ENCODE measurements around the gene SLCO3A1. TPM values are rescaled to one million over a fixed set of nuclear protein-coding genes. Genes with fewer than 3 reads are reported as not detected.

The SLCO3A1 gene
- total RNA-seq, 1 experiment from 2014 or later: 9.1 TPM

- Mint-ChIP-seq H3K27ac (no peak overlapping the region), H3K27me3 (ENCODE audit: low read depth) (peaks cover 3% of the 10 kb centered on the region; the same call in 1 of the 2 replicates), H3K4me1 (peaks cover 37% of the 10 kb centered on the region), H3K4me3 (no peak overlapping the region), H3K9me3 (no peaks in the 10 kb centered on the region), H3K36me3 (no peaks in the 10 kb centered on the region)
- DNase-seq (ENCODE audit: low spot score) (no peak), ATAC-seq (0 out of 2 replicates have a peak, but pooled peaks have one; percentile 21)
- POLR2A ChIA-PET: no interaction called here
- CTCF ChIA-PET: interaction anchor here (0.8 to 1.2 kb wide), 2 partner anchors 16 to 69 kb away, joined by 3 to 4 read pairs; partner anchors contain the start of gene SLCO3A1
- no peak for TF ChIP-seq SP1 (CRISPR knock-in tag; conservative IDR thresholded peaks at IDR 0.05)
- TF ChIP-seq TP53 (CRISPR knock-in tag; IDR thresholded peaks at IDR 0.05): no peak
- no peak for TF ChIP-seq MAX (CRISPR knock-in tag; IDR thresholded peaks at IDR 0.05)
- no peak for TF ChIP-seq CREM (CRISPR knock-in tag; IDR thresholded peaks at IDR 0.05)
- no peak for TF ChIP-seq ATF1 (CRISPR knock-in tag; IDR thresholded peaks at IDR 0.05)
- no peak for TF ChIP-seq GABPB1 (CRISPR knock-in tag; IDR thresholded peaks at IDR 0.05)
- no peak for TF ChIP-seq ETV6 (CRISPR knock-in tag; IDR thresholded peaks at IDR 0.05)
Measured at GRCh38 chr15:91922646-91923547, 69.4 kb downstream of the SLCO3A1 start.

DNA sequence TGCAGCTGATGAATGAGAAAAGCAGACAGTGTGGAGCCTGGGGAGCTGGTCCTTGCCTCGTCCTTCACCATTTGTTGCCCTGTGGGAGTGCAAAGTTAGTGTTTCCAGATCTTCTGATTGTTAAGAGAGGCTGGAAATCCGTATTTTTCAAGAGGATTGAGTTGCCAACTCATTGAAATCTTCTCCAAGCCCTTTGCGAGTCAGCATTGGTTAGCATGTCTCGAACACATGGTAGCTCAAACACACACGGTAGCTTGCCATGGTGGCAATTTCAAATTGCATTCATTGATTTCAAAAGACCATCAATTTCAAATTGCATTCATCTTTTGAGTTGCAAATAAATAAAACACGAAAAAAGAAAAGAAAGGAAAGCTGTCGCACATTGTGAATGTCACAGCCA, 70.7 kb downstream of the SLCO3A1 start:
- H3K27ac Mint-ChIP-seq: 0 out of 2 replicates have a peak overlapping the region, but pooled peaks have one; percentile 38

DNA sequence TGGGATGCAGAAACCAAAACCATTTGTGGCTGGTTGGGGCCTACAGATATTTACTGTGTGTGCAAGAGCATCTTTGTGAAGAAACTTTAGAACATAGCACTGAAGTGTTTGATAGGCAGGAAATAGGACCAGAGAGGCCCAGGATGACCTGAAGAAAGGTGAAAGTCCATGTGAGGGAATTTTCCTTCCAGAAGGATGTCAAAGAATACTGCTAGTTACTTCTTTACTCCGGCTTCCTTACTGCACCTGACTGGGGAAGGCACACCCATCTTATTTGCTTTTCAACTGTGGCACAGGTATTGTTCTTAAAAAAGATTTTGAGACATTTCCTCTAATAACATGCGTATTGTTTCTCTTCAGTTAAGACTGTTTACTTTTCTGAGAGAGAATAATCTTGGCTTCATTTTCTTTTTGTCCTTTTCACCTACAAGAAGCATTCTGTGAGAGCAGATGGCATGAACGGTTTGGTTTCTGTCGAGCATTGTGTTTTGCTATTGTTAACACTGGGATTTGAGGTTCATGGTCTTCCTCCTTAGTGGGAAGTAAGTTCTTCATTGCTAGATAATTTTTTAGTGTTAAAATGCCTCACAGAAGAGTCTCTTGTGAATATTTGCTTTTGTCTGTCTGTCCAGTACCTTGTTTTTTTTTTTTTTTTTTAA, 71.5 kb downstream of the SLCO3A1 start:
- Mint-ChIP-seq H3K4me3 (no peak overlapping the region), H3K27me3 (ENCODE audit: low read depth) (peaks cover 20% of the 10 kb centered on the region), H3K4me1 (peaks cover 43% of the 10 kb centered on the region), H3K27ac (no peak overlapping the region), H3K9me3 (no peaks in the 10 kb centered on the region; the same call in 1 of the 2 replicates), H3K36me3 (no peaks in the 10 kb centered on the region)
- ChIA-PET CTCF (no interaction called here), POLR2A (no interaction called here)
- ATAC-seq: no peak
- TF ChIP-seq, protein P1, sequence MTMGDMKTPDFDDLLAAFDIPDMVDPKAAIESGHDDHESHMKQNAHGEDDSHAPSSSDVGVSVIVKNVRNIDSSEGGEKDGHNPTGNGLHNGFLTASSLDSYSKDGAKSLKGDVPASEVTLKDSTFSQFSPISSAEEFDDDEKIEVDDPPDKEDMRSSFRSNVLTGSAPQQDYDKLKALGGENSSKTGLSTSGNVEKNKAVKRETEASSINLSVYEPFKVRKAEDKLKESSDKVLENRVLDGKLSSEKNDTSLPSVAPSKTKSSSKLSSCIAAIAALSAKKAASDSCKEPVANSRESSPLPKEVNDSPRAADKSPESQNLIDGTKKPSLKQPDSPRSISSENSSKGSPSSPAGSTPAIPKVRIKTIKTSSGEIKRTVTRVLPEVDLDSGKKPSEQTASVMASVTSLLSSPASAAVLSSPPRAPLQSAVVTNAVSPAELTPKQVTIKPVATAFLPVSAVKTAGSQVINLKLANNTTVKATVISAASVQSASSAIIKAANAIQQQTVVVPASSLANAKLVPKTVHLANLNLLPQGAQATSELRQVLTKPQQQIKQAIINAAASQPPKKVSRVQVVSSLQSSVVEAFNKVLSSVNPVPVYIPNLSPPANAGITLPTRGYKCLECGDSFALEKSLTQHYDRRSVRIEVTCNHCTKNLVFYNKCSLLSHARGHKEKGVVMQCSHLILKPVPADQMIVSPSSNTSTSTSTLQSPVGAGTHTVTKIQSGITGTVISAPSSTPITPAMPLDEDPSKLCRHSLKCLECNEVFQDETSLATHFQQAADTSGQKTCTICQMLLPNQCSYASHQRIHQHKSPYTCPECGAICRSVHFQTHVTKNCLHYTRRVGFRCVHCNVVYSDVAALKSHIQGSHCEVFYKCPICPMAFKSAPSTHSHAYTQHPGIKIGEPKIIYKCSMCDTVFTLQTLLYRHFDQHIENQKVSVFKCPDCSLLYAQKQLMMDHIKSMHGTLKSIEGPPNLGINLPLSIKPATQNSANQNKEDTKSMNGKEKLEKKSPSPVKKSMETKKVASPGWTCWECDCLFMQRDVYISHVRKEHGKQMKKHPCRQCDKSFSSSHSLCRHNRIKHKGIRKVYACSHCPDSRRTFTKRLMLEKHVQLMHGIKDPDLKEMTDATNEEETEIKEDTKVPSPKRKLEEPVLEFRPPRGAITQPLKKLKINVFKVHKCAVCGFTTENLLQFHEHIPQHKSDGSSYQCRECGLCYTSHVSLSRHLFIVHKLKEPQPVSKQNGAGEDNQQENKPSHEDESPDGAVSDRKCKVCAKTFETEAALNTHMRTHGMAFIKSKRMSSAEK (CRISPR knock-in tag; IDR thresholded peaks at IDR 0.05; ENCODE audit: borderline replicate concordance): no peak
- no peak for TF ChIP-seq ZNF317 (CRISPR knock-in tag; IDR thresholded peaks at IDR 0.05; ENCODE audit: borderline replicate concordance, low read depth)
- TF ChIP-seq, protein P2, sequence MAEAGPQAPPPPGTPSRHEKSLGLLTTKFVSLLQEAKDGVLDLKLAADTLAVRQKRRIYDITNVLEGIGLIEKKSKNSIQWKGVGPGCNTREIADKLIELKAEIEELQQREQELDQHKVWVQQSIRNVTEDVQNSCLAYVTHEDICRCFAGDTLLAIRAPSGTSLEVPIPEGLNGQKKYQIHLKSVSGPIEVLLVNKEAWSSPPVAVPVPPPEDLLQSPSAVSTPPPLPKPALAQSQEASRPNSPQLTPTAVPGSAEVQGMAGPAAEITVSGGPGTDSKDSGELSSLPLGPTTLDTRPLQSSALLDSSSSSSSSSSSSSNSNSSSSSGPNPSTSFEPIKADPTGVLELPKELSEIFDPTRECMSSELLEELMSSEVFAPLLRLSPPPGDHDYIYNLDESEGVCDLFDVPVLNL (CRISPR knock-in tag; IDR thresholded peaks at IDR 0.05; ENCODE audit: borderline replicate concordance, low read depth): no peak
- DNase-seq (ENCODE audit: low spot score): no peak

More for the DNA sequence above, 70.7 kb downstream of the SLCO3A1 start:
- H3K9me3 Mint-ChIP-seq: no peaks in the 10 kb centered on the region; the same call in 1 of the 2 replicates
- ATAC-seq (no peak), DNase-seq (ENCODE audit: low spot score) (no peak)
- no peak overlapping the region for H3K4me3 Mint-ChIP-seq
- H3K4me1 Mint-ChIP-seq: peaks cover 43% of the 10 kb centered on the region
- TF ChIP-seq, protein P3, sequence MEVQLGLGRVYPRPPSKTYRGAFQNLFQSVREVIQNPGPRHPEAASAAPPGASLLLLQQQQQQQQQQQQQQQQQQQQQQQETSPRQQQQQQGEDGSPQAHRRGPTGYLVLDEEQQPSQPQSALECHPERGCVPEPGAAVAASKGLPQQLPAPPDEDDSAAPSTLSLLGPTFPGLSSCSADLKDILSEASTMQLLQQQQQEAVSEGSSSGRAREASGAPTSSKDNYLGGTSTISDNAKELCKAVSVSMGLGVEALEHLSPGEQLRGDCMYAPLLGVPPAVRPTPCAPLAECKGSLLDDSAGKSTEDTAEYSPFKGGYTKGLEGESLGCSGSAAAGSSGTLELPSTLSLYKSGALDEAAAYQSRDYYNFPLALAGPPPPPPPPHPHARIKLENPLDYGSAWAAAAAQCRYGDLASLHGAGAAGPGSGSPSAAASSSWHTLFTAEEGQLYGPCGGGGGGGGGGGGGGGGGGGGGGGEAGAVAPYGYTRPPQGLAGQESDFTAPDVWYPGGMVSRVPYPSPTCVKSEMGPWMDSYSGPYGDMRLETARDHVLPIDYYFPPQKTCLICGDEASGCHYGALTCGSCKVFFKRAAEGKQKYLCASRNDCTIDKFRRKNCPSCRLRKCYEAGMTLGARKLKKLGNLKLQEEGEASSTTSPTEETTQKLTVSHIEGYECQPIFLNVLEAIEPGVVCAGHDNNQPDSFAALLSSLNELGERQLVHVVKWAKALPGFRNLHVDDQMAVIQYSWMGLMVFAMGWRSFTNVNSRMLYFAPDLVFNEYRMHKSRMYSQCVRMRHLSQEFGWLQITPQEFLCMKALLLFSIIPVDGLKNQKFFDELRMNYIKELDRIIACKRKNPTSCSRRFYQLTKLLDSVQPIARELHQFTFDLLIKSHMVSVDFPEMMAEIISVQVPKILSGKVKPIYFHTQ (CRISPR knock-in tag; IDR thresholded peaks at IDR 0.05): no peak
- TF ChIP-seq ZNF263 (CRISPR knock-in tag; IDR thresholded peaks at IDR 0.05; ENCODE audit: low read depth): no peak
- TF ChIP-seq, protein P4, sequence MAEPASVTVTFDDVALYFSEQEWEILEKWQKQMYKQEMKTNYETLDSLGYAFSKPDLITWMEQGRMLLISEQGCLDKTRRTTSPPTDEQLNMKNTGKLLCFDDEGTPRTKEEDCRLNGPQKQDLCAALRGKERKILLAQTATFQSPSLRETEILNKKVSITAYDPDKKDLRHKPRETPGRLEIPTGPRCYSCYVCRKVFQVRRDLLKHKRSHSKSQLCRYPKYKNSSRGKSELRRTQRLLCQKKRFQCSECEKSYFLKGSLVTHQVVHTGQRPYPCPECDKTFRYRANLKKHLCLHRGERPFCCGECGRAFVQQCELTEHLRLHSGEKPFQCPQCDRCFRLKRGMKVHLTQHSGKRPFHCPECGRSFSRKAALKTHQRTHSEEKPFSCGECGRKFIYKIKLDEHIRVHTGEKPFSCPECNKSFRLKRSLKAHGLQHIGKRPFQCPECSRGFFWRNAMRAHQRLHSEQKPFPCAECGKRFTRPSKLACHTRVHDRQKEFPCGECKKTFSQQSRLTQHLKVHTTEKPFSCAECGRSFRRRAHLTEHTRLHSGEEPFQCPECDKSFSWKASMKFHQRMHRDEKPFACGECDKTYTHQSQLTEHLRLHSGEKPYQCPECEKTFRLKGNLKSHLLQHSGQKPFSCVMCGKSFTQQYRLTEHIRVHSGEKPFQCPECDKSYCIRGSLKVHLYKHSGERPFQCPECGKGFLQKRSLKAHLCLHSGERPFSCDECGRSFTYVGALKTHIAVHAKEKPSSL (CRISPR knock-in tag; conservative IDR thresholded peaks at IDR 0.05): no peak
- TF ChIP-seq ZBTB21 (CRISPR knock-in tag; IDR thresholded peaks at IDR 0.05; ENCODE audit: borderline replicate concordance): no peak
- no peak for TF ChIP-seq GABPB1 (CRISPR knock-in tag; IDR thresholded peaks at IDR 0.05)
- no peak for TF ChIP-seq NR1H2 (CRISPR knock-in tag; IDR thresholded peaks at IDR 0.05)
- ChIA-PET CTCF (interaction anchor here (0.8 to 1.2 kb wide), 2 partner anchors 15 to 70 kb away, joined by 3 to 4 read pairs; partner anchors contain the start of gene SLCO3A1), POLR2A (no interaction called here)
- H3K36me3 Mint-ChIP-seq: no peaks in the 10 kb centered on the region
- H3K27me3 Mint-ChIP-seq (ENCODE audit: low read depth): peaks cover 14% of the 10 kb centered on the region
